ENCODE results near the gene CACNA1C.
A peak's percentile ranks its signal among the peaks of the same experiment; 100 is the strongest.

CACNA1C gene

DNA sequence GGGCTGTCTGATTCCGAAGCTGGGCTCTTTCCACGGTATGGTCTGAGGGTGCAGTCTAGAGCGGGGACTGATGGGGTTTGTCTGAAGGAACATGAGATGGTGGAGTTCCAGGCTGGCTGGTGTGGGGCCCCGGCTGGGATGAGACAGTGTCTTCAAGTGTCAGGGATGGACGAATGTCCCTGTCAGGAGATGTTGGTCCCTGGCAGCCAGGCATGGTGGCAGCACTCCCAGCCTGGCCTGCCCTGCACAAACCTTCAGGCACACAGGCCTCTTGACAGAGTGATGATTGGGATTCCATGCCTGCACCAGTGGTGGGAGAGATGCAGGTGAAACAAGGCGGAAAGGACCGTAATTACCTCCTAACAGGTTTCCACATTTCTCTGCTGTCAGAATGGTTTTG lies 221.9 kb downstream of the CACNA1C start:
- Histone ChIP-seq H3K27me3 (ENCODE audit: insufficient read depth, poor library complexity, severe bottlenecking) (peaks cover 22% of the 10 kb centered on the region), H3K4me3 (ENCODE audit: severe bottlenecking) (no peak overlapping the region), H3K9me3 (ENCODE audit: severe bottlenecking) (no peaks in the 10 kb centered on the region), H3K4me1 (ENCODE audit: insufficient read depth, poor library complexity, severe bottlenecking) (no peaks in the 10 kb centered on the region), H3K27ac (ENCODE audit: poor library complexity, severe bottlenecking) (no peak overlapping the region), H3K36me3 (ENCODE audit: low read depth) (no peaks in the 10 kb centered on the region)
- no peak for DNase-seq (ENCODE audit: low spot score)
- no peak for TF ChIP-seq CTCF (IDR thresholded peaks at IDR 0.05; ENCODE audit: poor library complexity, severe bottlenecking)
- no peak for ATAC-seq (ENCODE audit: low read depth)

DNA sequence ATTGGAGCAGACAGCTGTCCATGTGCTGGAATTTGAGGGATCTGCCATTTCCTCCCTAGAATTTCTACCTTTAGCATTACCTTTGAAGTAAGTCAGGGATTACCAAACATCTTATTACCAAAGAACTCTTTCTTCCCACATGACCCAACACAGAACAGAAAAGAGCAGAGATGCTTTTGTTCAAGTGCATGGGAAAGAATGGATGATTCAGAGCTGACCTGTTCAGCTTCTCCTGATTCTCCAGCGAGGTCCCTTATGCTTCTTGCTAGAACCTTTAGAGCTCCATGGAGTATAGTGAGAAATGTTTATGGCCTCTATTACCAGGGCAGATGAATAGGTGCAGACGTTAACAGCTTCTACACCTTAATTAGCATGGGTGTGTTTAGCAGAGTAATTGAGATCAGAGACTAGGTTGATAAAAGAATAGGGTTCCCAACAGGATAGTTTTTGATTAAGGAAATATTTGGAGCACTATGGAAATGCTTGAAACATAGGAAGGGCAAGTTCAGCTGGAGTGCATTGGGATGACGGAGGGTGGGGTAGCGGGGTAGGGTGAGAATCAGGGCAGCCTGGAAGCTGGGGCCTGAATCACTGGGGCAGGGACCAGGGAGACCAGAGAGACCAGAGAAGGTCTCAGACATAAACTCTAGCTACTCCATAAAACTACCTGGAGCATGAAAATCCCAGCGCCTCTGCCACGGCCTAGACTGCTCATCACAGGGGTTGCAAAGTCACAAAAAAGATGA lies 223.7 kb downstream of the CACNA1C start:
- TF ChIP-seq CTCF (IDR thresholded peaks at IDR 0.05; ENCODE audit: poor library complexity, severe bottlenecking): no peak
- Histone ChIP-seq H3K9me3 (ENCODE audit: severe bottlenecking) (no peaks in the 10 kb centered on the region), H3K4me3 (ENCODE audit: severe bottlenecking) (no peak overlapping the region), H3K4me1 (ENCODE audit: insufficient read depth, poor library complexity, severe bottlenecking) (no peaks in the 10 kb centered on the region), H3K27me3 (ENCODE audit: insufficient read depth, poor library complexity, severe bottlenecking) (peaks cover 29% of the 10 kb centered on the region), H3K36me3 (ENCODE audit: low read depth) (no peaks in the 10 kb centered on the region), H3K27ac (ENCODE audit: poor library complexity, severe bottlenecking) (no peak overlapping the region)
- peak; percentile 27; the same call in 1 of the 3 replicates for ATAC-seq (ENCODE audit: low read depth)
- no peak for DNase-seq (ENCODE audit: low spot score)

DNA sequence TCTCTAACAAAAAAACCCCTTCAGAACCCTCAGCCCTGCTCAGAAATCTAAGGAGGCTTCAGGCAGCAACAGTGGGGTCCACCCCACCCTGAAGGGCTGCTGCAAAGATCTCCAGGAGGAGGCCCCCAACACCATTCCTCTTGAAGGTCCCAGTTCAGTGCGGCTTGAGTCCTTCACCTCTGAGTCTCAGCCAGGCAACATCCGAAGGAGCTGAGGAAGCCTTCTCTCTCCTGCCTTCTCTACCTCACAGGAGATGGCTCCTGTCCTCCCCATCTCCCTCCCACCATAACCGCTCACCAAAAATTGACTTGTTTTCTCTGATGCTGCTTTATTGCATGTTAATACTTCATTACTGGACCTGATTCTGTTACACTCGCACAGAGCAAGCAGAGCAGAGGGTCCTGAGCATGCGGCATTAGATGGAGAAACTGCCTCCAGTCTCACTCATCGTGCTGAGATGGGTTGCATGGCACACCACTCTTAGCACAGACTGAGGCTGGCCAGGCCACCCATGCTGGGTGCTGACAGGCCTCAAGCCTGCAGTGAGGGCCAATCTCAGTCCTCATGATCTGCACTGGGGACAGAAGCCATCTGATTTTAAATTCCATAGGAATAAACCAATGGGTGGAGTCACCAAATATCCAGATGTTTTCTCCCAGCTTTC lies 224.8 kb downstream of the CACNA1C start:
- peaks cover 30% of the 10 kb centered on the region for H3K27me3 ChIP-seq (ENCODE audit: insufficient read depth, poor library complexity, severe bottlenecking)
- TF ChIP-seq CTCF (IDR thresholded peaks at IDR 0.05; ENCODE audit: poor library complexity, severe bottlenecking): no peak
- no peak for DNase-seq (ENCODE audit: low spot score)

GRCh38 chr12:2281446-2281845 lies 228.7 kb downstream of the CACNA1C start:
- H3K9me3 ChIP-seq (ENCODE audit: severe bottlenecking): no peaks in the 10 kb centered on the region
- no peaks in the 10 kb centered on the region for H3K36me3 ChIP-seq (ENCODE audit: low read depth)
- H3K4me3 ChIP-seq (ENCODE audit: severe bottlenecking): no peak overlapping the region
- H3K27ac ChIP-seq (ENCODE audit: poor library complexity, severe bottlenecking): no peak overlapping the region
- peaks cover 31% of the 10 kb centered on the region for H3K27me3 ChIP-seq (ENCODE audit: insufficient read depth, poor library complexity, severe bottlenecking)
- no peak for DNase-seq (ENCODE audit: low spot score)
- H3K4me1 ChIP-seq (ENCODE audit: insufficient read depth, poor library complexity, severe bottlenecking): no peaks in the 10 kb centered on the region
- no peak for TF ChIP-seq CTCF (IDR thresholded peaks at IDR 0.05; ENCODE audit: poor library complexity, severe bottlenecking)
- ATAC-seq (ENCODE audit: low read depth): no peak

More for the DNA sequence above, 224.8 kb downstream of the CACNA1C start:
- Histone ChIP-seq H3K4me1 (ENCODE audit: insufficient read depth, poor library complexity, severe bottlenecking) (no peaks in the 10 kb centered on the region), H3K4me3 (ENCODE audit: severe bottlenecking) (no peak overlapping the region), H3K36me3 (ENCODE audit: low read depth) (no peaks in the 10 kb centered on the region), H3K9me3 (ENCODE audit: severe bottlenecking) (no peaks in the 10 kb centered on the region), H3K27ac (ENCODE audit: poor library complexity, severe bottlenecking) (no peak overlapping the region)
- no peak for ATAC-seq (ENCODE audit: low read depth)

- no peaks in the 10 kb centered on the region for H3K9me3 ChIP-seq (ENCODE audit: severe bottlenecking)
- DNase-seq (ENCODE audit: low spot score) (no peak), ATAC-seq (ENCODE audit: low read depth) (no peak)
- no peaks in the 10 kb centered on the region for H3K4me1 ChIP-seq (ENCODE audit: insufficient read depth, poor library complexity, severe bottlenecking)
- no peak overlapping the region for H3K27ac ChIP-seq (ENCODE audit: poor library complexity, severe bottlenecking)
- H3K27me3 ChIP-seq (ENCODE audit: insufficient read depth, poor library complexity, severe bottlenecking): peaks cover 29% of the 10 kb centered on the region
- H3K36me3 ChIP-seq (ENCODE audit: low read depth): no peaks in the 10 kb centered on the region
- no peak overlapping the region for H3K4me3 ChIP-seq (ENCODE audit: severe bottlenecking)
- no peak for TF ChIP-seq CTCF (IDR thresholded peaks at IDR 0.05; ENCODE audit: poor library complexity, severe bottlenecking)
Measured at GRCh38 chr12:2282318-2282717, 229.5 kb downstream of the CACNA1C start.

All from RWPE2 (cell line).